NCI-H82 (cell line): ENCODE measurements around the gene C17orf50.

Experiments
- DNase-seq: peaks from one replicate; lab custom pipeline; 2025; lab: John Stamatoyannopoulos, UW

C17orf50 gene

DNA sequence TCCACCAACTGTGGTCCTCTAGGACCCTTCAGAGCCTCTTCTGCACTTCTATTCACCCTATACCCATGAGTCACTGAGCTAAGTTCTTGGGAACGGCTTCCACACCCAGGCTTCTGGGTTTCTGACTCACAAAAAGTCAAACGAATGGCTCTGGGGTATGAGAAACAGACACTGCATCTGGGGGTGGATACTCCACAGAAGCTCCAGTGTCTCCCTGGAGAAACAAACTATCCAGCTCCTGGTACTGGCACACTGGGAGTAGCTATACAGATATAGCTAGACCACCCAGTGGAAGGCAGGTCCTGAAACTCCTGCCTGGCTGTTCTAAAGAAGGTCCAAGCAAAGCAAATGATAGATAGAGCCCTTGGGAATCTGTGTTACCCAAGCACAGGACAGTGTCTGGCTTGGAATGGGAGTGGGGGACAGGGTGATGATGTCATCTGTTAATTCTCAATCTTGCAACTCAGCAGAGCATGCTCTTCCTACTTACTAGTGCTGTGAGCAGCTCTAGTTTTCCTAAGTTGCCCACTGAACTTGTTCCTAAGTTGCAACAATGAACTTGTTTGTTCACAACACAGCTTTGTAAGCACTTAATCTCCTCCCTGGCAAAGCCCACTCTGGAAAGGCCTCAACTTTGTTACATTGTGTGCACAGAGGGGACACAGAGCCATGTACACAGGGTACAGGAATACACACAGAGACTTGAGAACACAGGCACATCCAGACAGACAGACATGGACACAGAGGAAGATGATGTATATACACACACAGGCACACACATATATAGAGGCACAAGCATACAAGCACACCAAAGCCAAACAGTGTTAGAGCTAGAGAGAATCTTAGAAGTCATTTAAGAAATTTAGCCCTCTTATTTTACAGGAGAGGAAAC lies 28.0 kb downstream of the C17orf50 start:
- DNase-seq: no peak

DNA sequence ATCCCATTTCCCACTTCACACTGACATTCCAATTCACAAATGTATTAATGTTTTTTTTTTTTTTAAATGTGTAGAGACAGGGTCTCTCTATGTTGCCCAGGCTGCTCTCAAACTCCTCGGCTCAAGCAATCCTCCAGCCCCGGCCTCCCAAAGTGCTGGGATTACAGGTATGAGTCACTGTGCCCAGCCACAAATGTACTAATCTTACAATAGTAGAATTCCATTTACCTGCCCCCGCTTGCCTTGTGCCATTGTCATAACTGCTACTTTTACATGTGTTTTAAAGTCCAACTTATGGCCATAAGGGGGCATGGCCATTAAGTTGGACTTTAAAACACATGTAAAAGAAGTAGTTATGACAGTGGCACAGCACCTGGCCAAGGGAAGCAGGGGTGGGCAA lies 30.2 kb downstream of the C17orf50 start:
- no peak for DNase-seq

DNA sequence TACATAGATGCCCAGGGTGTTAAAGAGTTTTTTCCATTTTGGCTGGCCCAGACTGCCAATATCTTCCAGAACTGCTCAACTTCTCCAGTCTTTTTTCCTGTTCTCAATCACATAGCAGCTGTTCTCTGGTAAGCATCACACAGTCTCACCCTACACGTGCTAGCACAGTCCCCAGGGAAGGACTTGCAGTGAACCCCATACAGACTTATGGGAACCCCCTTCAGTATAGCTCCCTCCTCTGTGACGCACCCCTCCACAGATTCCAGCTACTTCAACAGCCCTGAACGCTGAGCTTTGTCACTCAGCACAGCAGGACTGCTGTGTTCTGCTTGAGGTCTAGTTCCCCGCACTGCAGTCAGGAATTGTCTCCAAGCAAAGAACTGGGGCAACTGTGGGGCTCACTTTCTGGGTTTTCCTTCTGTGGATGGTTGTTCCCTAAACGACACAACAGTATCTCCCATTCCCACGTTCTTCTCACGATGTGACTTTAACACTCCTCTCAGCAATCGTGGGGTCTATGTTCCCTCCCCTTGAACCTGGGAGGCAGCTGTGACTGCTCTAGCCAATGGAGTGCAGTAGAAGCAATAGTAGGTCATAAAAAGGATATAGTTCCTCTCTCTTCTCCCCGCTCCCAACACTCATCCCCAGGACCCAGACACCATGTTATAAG lies 31.1 kb downstream of the C17orf50 start:
- DNase-seq: no peak

DNA sequence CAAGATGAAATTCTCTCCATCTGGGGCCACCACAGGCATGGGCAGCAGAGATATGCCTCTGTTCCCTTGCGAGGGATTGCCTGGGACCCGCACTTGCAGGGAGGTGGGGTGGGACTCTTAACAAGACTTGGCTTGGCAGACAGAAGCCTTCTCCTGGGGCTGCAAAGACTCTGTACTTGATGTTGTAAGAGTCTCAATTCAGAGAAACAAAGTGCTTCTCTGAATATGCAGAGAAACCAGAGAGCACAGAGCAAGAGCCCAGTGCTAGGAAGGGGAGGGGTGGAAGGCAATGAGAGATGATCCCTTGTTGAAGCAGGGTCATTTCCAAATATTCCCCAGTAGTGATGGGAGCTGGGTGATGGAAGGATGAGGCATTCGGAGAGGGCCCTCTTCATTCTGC lies 32.6 kb downstream of the C17orf50 start:
- no peak for DNase-seq

DNA sequence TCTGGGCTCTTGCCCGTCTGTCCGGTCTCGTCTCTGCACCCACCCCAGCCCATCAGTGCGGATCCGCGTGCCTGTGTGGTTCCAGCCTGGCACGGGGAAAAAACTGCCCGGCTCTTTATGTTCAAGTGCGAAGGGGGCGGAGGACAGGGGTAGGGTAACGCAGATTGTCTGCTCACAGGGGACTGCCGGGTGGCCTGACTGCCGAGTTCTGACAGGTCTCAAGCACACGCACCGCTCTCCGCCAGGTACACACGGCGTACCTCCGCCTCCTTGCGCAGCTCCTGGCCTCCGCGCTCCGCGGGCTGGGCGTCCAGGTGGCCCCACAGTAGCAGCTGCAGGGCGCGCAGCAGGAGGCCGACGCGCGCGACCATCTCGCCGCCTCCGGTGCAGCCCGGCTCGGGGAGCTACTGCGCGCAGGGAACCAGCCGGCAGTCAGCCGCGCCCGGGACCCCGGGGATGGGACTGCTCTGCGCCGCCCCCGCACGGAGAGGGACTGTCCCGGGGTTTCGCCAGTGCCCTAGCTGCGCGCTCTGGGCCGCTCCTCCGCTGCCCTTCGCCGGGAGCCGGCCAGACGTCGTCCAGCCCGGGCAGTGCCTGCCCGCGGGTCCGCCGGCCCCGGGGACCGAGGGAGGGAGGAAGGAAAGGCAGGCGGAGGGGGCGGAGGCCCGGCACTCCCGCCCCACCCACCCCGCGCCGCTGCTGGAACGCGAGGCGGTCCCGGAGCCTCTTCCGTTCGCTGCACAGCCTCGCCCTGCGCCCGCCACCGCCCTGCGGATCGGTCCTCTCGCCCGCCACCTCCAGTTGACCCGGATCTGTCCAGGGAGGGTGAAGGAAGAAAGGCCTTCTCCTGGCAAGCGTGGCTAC lies 34.6 kb downstream of the C17orf50 start, which contains the start of gene MMP28:
TSS of gene MMP28 (minus strand) at position 635 of the 864 bp plus-strand sequence. CDS start at position 371, 264 bp downstream.
- DNase-seq: peak; percentile 28

DNA sequence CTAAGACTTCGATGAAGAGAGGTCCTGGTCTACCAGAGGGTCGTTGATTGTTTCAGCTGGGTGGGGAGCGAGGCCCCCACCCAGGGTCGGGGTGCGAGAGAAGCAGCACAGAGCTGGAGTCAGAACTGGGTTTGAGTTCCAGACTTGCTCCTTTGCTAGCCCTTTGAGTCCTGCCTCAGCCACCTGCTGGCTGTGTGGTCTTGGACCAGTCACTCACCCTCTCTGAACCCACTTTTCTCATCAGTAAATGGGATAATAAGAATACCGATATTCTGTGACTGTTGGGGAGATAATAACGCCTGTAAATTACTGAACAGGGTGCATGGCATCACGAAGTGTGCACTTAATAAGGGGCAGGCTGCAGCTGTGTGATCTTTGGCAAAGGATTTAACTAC lies 35.2 kb downstream of the C17orf50 start:
- DNase-seq: no peak

DNA sequence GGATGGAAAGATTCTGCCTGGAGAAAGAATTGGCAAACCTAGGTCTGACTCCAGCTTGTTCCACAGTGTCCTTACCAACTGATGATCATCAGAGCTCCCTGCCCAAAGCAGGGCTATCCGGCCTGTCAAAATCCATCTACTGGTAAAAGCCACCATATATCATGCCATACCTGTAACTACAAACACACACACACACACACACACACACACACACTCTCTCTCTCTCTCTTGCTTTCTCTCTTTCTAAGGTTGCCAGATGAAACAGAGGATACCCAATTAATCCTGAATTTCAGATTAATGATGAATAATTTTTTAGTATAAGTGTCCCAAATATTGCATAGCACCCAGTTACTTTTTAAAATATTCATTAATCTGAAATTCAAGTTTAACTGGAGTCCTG lies 36.3 kb downstream of the C17orf50 start:
- no peak for DNase-seq

DNA sequence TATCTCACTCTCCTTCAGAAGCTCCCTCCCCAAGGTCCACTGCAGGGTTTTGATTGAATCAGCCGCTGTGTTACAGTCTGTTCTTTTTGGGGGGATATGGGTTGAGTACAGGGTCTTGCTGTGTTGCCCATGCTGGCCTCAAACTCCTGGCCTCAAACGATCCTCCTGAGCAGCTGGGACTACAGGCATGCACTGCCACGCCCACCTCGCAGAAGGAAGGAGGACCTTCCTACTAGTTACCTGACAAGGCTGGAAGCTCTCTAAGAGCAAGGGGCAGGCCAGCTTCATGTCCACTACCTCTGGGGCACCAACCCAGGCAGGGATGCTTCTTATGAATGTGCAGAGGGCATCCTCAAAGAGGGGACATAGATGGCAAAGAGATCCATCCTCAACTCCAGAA lies 36.7 kb downstream of the C17orf50 start:
- DNase-seq: no peak

DNA sequence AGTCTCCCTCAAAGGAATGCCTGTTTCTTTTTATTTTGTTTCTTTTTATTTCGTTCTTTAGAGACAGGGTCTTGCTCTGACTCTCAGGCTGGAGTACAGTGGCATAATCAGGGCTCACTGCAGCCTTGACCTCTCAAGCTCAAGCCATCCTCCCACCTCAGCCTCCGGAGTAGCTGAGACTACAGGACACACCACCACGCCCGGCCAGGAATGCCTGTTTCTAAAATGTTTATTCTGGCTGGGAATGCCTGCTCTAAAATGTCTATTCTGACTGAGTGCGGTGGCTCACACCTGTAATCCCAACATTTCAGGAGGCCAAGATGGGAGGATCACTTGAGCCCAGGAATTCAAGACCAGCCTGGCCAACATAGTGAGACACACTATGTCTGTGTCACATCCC lies 37.2 kb downstream of the C17orf50 start:
- DNase-seq: no peak

DNA sequence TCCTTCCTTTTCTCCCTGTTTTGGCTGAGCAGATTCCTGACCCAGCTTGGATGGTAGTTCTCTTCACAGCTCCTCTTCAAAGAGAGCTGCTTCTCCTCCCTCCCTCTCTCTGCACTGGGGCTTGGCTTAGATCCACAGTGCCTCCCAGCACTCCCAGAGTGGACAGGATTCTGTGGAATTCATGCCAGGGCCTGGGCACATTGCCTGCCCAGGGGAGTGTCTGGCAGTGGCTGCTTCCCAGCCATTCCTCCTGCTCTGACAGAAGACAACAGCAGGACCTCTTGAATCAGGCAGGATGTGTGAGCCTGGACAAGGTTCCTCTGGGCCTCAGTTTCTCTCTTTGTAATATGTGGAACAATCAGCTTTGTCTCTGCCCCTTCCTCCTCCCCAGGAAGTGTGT lies 39.3 kb downstream of the C17orf50 start:
- no peak for DNase-seq

DNA sequence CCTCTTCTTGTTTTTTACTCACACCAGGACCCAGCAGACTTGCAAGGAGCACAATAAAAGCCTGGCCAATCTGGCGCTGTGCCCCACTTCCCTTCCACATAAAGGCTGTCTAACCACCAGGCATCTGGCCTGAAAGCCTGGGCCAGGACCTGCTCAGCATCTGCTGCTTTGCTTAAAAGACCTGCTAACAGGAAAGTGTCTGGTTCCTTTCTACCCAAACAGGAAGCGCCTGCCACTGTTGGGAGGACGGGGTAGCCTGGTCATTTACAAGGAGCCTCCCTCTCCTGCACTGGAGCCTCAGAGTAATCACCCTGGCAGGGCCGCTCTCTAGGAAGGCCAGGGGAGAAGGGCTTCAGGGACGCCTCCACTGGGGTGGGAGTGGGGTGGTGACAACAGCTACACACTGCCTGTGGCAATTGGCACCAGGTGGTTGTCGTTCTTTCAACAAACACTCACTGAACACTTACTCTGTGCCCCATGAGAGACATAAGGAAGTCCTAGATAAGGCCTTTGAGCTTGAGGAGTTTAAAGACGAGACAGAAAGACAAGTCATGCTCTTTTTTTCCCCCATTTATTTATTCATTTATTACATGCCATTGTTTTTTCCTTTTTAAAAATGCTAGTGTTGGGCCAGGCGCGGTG lies 41.0 kb downstream of the C17orf50 start:
- DNase-seq: no peak

DNA sequence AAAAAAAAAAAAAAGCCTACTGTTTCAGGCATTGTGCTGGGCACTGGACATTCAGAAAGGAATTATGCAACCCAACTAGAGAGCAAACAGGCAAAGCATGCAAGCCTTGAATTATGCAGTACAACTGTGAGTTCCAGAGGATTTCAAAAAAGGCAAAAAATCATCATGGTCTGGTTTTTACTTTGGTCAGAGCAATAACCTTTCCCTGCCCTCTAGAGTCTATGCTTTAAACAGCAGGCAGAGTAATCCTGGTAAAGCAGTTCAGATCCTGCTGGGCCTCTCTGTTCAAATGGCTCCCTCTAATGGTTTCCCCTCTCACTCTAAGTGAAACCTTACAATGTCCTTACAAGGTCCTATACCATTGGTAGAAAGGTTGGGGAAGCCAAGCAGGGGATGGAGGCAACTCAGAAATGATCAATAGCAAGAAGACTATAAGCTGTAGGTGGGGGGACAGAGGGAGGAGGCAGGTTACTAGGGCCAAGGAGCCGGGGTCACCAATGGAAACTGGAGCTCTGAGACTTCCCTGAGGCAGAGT lies 44.0 kb downstream of the C17orf50 start:
- peak; percentile 92 for DNase-seq

DNA sequence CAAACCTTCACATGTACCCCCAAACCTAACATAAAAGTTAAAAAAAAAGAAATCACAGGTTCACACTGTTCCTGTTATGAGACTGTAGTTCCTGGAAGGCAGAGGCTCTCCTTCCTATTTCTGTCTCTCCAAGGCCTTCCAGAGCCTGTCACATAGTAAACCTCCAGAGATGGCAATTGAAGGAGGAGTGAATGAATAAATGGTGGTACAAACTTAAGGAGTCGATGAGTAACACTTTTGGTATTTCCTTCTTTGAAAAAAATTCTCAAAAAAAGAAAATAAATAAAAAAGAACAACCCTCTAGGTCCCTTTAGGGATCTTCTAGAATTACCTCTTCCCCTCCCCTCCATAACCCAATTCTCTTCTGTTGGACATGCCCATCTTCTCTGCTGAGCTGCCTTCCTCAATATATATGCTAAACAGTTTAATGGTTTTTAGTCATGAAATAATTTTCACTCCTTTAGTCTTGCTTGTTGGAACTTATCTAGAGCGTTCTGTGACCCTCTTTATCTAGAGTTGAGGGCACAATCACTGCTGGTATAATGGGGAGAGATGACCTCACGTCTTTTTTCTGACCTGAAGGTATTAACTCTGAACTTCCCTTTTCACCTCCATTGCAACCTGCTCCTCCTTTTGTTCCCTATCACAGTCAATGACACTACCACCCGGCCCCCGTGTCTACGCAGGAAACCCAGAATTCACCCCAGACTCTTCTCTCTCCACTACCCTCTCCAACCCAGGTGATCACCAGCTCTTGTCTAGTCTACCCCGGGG lies 46.9 kb downstream of the C17orf50 start:
- DNase-seq: no peak

DNA sequence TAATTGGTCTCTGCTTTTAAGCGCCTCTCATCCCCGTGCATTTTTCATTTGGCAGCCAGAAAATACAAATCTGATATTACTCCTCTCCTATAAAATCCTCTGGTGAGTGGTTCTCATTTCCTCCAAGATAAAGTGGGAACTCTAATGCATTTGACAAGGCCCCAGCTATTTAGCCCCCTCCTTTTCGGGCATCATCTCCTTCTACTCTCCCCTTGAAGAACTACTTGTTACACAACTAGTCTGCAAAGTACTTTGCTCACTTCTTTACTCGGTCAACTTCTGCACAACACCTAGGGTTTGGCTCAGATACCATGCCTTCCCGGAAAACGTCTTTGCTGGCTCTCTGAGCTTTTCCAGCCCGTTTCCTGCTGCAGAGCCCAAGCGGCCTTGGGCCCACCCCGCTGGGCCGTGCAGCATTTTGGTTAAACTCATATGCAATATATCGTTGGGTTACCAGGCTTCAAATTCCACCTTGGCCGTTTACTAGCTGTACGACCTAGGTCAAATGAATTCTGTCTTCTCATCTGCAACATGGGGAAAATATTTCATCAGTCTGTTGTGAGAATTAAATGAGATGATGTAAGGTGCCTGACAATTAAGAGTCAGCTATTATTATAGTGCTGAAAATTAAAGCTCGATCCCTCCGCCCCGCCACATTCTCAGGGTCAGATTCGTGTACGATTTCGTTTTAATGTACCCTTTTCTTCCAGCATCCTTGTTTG lies 47.7 kb downstream of the C17orf50 start:
- no peak for DNase-seq

DNA sequence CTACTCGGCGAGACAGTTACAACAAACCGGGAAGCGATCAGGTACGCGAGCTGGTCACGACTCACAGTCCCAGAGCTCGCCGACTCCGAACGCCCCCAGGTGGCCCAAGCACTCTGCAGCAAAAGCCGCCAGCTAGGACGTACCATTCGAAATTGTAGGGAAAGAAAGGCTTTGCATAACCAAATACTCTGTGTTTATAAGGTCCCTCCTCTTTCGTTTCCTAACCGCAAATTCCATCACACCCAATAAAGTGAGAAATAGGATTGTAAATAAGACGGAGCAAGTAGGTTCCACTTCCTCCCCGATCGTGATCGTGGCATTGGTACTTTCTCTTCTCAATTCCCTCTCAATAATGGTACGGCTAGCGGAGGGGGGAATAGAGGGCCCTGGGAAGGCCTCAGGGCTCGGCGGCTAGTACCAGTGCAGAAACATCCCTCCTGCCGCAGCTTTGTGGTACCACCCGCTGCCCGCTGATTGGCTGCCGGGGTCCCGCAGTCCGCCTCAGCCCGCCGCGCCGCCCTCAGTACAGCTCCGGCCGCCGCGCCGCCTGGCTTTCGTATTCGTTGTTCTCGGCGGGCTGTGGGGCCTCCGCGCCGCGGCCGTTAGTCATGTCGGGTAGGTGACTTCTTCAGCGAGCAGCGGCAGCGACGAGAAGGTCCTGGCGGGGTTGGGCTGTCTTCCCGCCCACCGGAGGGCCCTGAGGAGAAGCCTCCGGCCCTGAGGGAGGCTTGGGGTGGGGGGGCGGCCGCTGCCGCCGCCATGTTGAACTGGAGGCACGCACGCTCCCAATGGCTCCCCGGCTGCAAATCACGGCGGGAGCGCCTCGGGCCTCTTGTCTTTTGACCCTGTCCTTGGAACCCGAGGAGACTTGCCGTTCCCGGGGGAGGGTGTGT lies 48.5 kb downstream of the C17orf50 start, which contains the start of gene TAF15:
TSS of gene TAF15 (plus strand) at position 523 of the 893 bp plus-strand sequence. CDS start at position 609, 86 bp downstream.
- DNase-seq: peak; percentile 99

DNA sequence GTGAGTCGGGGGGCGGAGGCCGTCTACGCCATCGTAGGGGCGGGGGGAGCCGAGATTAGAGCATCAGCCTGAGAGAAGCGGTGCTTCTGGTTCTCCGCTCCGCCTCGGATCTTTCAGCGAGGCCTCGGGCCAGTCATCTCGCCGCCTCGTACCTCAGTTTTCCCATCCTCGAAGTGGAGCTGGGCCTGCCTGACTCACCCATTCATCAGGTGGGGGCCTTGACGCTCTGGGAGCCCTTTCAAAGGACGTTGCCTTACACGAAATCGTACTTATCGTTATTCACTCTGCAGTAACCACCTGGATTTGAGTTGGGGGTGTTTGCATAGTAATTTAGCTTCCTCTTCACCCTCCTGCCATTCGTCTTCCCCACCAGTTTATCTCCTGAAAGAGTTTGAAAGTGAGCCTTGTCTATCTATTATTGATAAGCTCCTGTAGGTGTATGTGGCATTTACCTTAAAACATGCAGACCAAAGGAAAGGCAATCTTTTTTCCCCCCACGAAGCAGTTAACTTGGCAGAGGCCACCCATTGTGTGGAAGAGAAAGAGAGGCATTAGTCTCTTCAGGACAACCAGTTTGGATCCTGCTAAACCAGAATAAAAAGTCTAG lies 49.3 kb downstream of the C17orf50 start:
- DNase-seq: no peak

DNA sequence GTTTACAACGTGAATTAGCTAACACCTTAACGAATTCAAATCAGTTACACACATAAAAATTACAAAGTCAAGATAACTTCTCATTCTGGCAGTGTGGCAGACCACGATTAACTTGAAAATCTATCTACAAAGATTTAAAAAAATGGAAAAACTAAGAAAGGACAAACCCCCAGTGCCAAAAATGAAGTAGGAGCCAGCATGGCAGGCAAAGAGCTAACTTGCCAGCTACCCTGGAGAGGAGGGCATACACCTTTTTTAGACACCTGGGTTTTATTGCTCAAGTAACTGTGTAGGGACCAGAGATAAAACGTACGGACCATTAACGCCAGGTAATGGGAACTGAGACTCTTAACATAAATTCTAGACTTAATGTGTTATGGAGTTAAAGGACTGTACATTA lies 51.1 kb downstream of the C17orf50 start:
- DNase-seq: no peak

DNA sequence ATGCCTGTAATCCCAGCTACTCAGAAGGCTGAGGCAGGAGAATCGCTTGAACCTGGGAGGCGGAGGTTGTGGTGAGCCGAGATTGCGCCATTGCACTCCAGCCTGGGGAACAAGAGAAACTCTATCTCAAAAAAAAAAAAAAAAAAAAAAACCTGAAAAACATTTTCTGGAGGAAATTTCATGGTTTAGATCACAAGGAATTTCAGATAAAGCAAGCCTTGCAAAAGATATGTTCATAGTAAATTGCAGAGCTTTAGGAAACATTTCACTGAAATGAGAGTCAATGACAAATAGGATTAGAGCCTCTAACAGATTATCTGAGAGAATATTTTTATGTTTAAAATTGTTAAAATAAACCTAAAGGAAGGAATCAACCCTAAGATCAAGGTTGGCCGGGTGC lies 51.8 kb downstream of the C17orf50 start:
- no peak for DNase-seq
